ENCODE measurements around the gene TMPRSS6.
"Not testable (repeated sequence)": the region's sequence is repeated elsewhere in the genome, so short reads cannot be mapped to it uniquely, and the experiment has no call there.

TMPRSS6 gene

DNA sequence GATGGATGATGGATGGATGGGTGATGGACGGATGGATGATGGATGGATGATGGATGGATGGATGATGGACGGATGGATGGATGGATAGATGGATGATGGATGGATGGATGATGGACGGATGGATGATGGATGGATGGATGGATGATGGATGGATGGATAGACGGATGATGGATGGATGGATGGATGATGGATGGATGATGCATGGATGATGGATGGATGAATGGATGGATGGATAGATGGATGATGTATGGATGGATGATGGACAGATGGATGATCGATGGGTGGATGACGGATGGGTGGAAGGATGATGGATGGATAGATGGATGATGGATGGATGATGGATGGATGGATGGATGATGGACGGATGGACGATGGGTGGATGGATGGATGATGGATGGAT lies 36.8 kb downstream of the TMPRSS6 start:
- Histone ChIP-seq H3K36me3 (no peaks in the 10 kb centered on the region), H3K27me3 (peaks cover 65% of the 10 kb centered on the region), H3K9me3 (no peaks in the 10 kb centered on the region), H3K4me1 (no peaks in the 10 kb centered on the region), H3K4me3 (ENCODE audit: low read depth, low read length) (no peak overlapping the region)
- DNase-seq = no peak
- TF ChIP-seq, protein P1, sequence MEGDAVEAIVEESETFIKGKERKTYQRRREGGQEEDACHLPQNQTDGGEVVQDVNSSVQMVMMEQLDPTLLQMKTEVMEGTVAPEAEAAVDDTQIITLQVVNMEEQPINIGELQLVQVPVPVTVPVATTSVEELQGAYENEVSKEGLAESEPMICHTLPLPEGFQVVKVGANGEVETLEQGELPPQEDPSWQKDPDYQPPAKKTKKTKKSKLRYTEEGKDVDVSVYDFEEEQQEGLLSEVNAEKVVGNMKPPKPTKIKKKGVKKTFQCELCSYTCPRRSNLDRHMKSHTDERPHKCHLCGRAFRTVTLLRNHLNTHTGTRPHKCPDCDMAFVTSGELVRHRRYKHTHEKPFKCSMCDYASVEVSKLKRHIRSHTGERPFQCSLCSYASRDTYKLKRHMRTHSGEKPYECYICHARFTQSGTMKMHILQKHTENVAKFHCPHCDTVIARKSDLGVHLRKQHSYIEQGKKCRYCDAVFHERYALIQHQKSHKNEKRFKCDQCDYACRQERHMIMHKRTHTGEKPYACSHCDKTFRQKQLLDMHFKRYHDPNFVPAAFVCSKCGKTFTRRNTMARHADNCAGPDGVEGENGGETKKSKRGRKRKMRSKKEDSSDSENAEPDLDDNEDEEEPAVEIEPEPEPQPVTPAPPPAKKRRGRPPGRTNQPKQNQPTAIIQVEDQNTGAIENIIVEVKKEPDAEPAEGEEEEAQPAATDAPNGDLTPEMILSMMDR (IDR thresholded peaks at IDR 0.05; ENCODE audit: low read depth, low read length) = no peak

- H3K9me3 ChIP-seq; H3K4me3 ChIP-seq (ENCODE audit: low read depth, low read length); H3K4me1 ChIP-seq; H3K36me3 ChIP-seq; DNase-seq: not testable (repeated sequence)
- H3K27me3 ChIP-seq = peaks cover 66% of the 10 kb centered on the region
Measured at GRCh38 chr22:37071850-37072592, 37.5 kb downstream of the TMPRSS6 start.

GRCh38 chr22:37070744-37071143 lies 38.8 kb downstream of the TMPRSS6 start:
- TF ChIP-seq, protein P1 (IDR thresholded peaks at IDR 0.05; ENCODE audit: low read depth, low read length) = no peak
- DNase-seq = no peak
- no peaks in the 10 kb centered on the region for H3K9me3 ChIP-seq
- H3K4me3 ChIP-seq (ENCODE audit: low read depth, low read length) = no peak overlapping the region
- no peaks in the 10 kb centered on the region for H3K36me3 ChIP-seq
- H3K4me1 ChIP-seq = no peaks in the 10 kb centered on the region
- peaks cover 53% of the 10 kb centered on the region for H3K27me3 ChIP-seq

DNA sequence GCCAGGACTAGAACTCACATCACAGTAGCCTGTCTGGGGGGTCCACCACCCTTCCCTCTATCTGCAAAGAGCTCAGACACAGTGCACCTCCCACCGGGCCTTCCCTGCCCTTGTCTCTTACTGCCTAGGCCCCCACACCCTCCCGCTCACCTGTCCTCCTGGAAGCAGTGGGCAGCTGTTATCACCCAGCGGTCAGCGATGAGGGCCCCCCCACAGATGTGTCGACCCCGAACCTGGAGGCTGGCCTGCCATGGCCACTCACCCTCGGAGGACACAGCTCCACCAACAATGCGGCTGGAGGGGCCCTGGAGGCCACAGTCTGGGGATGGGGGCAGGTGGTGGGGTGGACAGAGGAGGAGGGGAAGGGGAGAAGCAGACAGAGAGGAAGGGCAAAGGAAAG lies 39.2 kb downstream of the TMPRSS6 start:
- Histone ChIP-seq H3K4me3 (ENCODE audit: low read depth, low read length) (no peak overlapping the region), H3K27me3 (peaks cover 49% of the 10 kb centered on the region), H3K4me1 (no peaks in the 10 kb centered on the region), H3K36me3 (no peaks in the 10 kb centered on the region), H3K9me3 (no peaks in the 10 kb centered on the region)
- TF ChIP-seq, protein P1 (IDR thresholded peaks at IDR 0.05; ENCODE audit: low read depth, low read length) = no peak
- DNase-seq = no peak

GRCh38 chr22:37069719-37070118 lies 39.8 kb downstream of the TMPRSS6 start:
- DNase-seq = no peak
- TF ChIP-seq, protein P1 (IDR thresholded peaks at IDR 0.05; ENCODE audit: low read depth, low read length) = no peak
- peaks cover 43% of the 10 kb centered on the region for H3K27me3 ChIP-seq
- H3K9me3 ChIP-seq = no peaks in the 10 kb centered on the region
- no peak overlapping the region for H3K4me3 ChIP-seq (ENCODE audit: low read depth, low read length)
- no peaks in the 10 kb centered on the region for H3K4me1 ChIP-seq
- no peaks in the 10 kb centered on the region for H3K36me3 ChIP-seq

DNA sequence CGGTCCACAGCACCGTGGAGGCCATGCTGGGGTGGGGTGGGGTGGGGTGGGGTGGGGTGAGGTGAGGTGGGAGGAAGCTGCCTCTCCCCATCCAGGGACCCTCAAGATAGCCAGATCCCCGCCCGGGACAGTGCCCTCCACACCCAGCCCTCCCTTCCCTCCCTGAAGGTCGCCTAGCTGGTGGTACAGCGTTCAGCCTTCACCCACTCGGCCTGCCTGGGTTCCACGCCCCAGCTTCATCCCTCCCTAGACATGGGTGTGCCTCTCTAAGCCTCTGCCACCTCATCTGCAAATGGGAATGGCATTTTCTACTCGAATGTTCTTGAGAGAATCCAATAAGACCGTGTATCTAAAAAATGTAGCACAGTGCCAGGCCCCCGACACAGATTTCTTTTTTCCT lies 40.2 kb downstream of the TMPRSS6 start:
- no peak overlapping the region for H3K4me3 ChIP-seq (ENCODE audit: low read depth, low read length)
- no peak for DNase-seq
- TF ChIP-seq, protein P1 (IDR thresholded peaks at IDR 0.05; ENCODE audit: low read depth, low read length) = no peak

More for the DNA sequence above, 40.2 kb downstream of the TMPRSS6 start:
- H3K27me3 ChIP-seq = peaks cover 39% of the 10 kb centered on the region
- no peaks in the 10 kb centered on the region for H3K36me3 ChIP-seq
- H3K9me3 ChIP-seq = no peaks in the 10 kb centered on the region
- H3K4me1 ChIP-seq = no peaks in the 10 kb centered on the region

All from BE2C (cell line).